Measurements from ENCODE around the gene PEAK3.
A peak's percentile ranks its signal among the peaks of the same experiment; 100 is the strongest.

The PEAK3 gene

DNA sequence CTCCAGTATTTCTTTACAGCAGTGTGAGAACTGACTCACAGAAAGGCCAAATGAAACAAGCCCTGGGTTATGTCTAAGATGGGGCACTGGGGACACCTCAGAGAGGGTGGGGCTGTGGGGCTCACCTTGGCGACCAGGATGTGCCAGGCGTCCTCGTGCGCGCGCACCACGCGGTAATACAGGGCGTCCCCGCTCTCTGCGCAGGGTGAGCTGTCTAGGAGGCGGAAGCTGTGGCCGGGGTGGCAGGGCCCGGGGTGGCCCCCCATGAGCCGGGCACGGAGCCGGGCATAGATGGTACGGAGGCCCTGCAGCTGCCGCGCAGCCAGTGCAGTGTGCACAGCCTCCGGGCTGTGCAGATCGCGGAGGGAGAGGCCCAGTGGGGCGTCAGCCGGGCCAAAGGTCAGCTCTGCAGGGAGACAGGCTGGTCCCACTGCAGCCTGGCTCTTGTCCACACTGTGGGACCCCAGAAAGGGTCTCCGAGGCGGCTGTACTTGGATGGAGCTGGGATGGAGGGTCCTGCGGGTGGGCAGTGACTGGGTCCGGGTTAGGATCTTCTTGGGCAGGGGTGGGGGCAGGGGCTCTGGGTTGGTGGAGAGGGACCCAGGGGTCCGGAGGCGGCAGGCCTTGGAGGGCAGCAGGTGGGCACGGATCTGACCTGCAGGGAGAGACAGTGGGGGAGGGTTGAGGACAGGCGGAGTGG is 3.4 kb downstream of the PEAK3 start:
- CTCF ChIA-PET = interaction anchor here (0.9 to 1.1 kb wide), 2 partner anchors 11 to 41 kb away, joined by 3 read pairs; no protein-coding TSS in a partner anchor
- 98% methylated on average over 27 of the region's 33 CpGs for WGBS (ENCODE audit: insufficient coverage)
- POLR2A ChIA-PET = interaction anchor here (0.6 to 2.2 kb wide), 5 partner anchors 10 to 55 kb away, joined by 3 to 6 read pairs (median 4); no protein-coding TSS in a partner anchor
- peak in 1 of 3 donors; percentile 33 for DNase-seq
- Histone ChIP-seq H3K9me3 (ENCODE audit: control extremely low read depth in 1 of 5, control insufficient read depth in 4 of 5, insufficient read depth in 2 of 5, low read depth in 1 of 5, low read length in 4 of 5) (no peaks in the 10 kb centered on the region), H3K4me3 (ENCODE audit: control insufficient read depth in 1 of 7, extremely low read depth in 1 of 7, insufficient read depth in 4 of 7, low read depth in 2 of 7, low read length in 6 of 7) (no peak overlapping the region), H3K27me3 (replicated peaks in 2 of 5; ENCODE audit: control insufficient read depth in 4 of 5, insufficient read depth in 5 of 5, low read length in 4 of 5) (no peaks in the 10 kb centered on the region), H3K27ac (ENCODE audit: insufficient read depth in 1 of 2, low read depth in 1 of 2, low read length in 2 of 2, poor library complexity in 1 of 2, severe bottlenecking in 2 of 2) (no peak overlapping the region), H3K4me1 (ENCODE audit: control extremely low read depth in 1 of 4, control insufficient read depth in 4 of 4, insufficient read depth in 4 of 4, low read length in 3 of 4) (peaks cover 0 to 41% (median 30%) of the 10 kb centered on the region in 4 experiments), H3K36me3 (ENCODE audit: control insufficient read depth in 4 of 4, insufficient read depth in 4 of 4, low read length in 3 of 4) (peaks cover 0 to 19% (median 12%) of the 10 kb centered on the region in 4 experiments)

DNA sequence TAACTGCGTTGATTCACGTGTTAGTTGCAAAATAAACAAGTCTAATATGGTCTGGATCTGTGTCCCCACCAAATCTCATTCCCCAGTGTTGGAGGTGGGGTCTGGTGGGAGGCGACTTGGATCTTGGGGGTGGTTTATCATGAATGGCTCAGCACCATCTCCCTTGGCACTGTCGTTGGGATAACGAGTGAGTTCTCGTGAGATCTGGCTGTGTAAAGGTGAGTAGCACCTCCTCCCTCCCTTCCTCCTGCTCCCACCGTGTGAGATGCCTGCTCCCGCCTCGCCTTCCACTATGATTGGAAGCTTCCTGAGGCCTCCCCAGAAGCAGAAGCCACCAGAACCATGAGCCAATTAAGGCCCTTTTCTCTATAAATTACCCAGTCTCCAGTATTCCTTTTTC is 4.8 kb downstream of the PEAK3 start:
- peaks cover 4 to 44% (median 37%) of the 10 kb centered on the region in 4 experiments for H3K4me1 ChIP-seq (ENCODE audit: control extremely low read depth in 1 of 4, control insufficient read depth in 4 of 4, insufficient read depth in 4 of 4, low read length in 3 of 4)
- H3K27me3 ChIP-seq (replicated peaks in 2 of 5; ENCODE audit: control insufficient read depth in 4 of 5, insufficient read depth in 5 of 5, low read length in 4 of 5) = no peaks in the 10 kb centered on the region
- no peaks in the 10 kb centered on the region for H3K9me3 ChIP-seq (ENCODE audit: control extremely low read depth in 1 of 5, control insufficient read depth in 4 of 5, insufficient read depth in 2 of 5, low read depth in 1 of 5, low read length in 4 of 5)
- WGBS (ENCODE audit: insufficient coverage) = 96% methylated on average over 5 of the region's 9 CpGs
- DNase-seq = no peak
- H3K36me3 ChIP-seq (ENCODE audit: control insufficient read depth in 4 of 4, insufficient read depth in 4 of 4, low read length in 3 of 4) = peaks cover 0 to 33% (median 21%) of the 10 kb centered on the region in 4 experiments
- no peak overlapping the region for H3K4me3 ChIP-seq (ENCODE audit: control insufficient read depth in 1 of 7, extremely low read depth in 1 of 7, insufficient read depth in 4 of 7, low read depth in 2 of 7, low read length in 6 of 7)
- CTCF ChIA-PET = interaction anchor here (1.2 to 4.6 kb wide), 5 partner anchors 11 to 116 kb away, joined by 3 to 33 read pairs (median 23); partner anchors contain the start of gene PLEKHJ1
- POLR2A ChIA-PET = interaction anchor here (1.1 to 1.5 kb wide), 4 partner anchors 11 to 25 kb away, joined by 3 to 4 read pairs (median 4); no protein-coding TSS in a partner anchor
- no peak overlapping the region for H3K27ac ChIP-seq (ENCODE audit: insufficient read depth in 1 of 2, low read depth in 1 of 2, low read length in 2 of 2, poor library complexity in 1 of 2, severe bottlenecking in 2 of 2)

DNA sequence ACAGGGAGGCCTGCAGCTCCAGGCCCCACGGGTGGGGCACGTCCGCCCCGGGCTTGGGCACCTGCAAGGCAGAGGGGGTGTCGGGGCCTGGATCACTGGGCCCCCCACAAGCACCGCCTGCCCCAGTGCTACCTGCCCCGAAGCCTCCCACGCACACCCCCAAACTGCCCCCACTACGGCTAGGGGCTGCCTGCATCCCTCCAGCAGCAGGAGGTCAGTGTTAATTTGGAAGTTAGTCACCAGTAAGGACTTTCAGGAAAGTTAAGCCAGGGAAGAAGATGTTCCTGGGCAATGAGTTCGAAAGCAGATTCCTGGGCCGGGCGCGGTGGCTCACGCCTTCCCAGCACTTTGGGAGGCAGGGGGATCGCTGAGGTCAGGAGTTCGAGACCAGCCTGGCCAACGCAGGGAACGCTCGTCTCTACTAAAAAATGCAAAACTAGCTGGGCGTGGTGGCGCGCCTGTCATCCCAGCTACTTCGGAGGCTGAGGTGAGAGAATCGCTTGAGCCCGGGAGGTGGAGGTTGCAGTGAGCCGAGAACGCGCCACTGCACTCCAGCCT is 5.5 kb downstream of the PEAK3 start:
- Histone ChIP-seq H3K27ac (ENCODE audit: insufficient read depth in 1 of 2, low read depth in 1 of 2, low read length in 2 of 2, poor library complexity in 1 of 2, severe bottlenecking in 2 of 2) (no peak overlapping the region), H3K27me3 (replicated peaks in 2 of 5; ENCODE audit: control insufficient read depth in 4 of 5, insufficient read depth in 5 of 5, low read length in 4 of 5) (no peaks in the 10 kb centered on the region), H3K9me3 (ENCODE audit: control extremely low read depth in 1 of 5, control insufficient read depth in 4 of 5, insufficient read depth in 2 of 5, low read depth in 1 of 5, low read length in 4 of 5) (no peaks in the 10 kb centered on the region), H3K36me3 (ENCODE audit: control insufficient read depth in 4 of 4, insufficient read depth in 4 of 4, low read length in 3 of 4) (peaks cover 0 to 38% (median 24%) of the 10 kb centered on the region in 4 experiments), H3K4me3 (ENCODE audit: control insufficient read depth in 1 of 7, extremely low read depth in 1 of 7, insufficient read depth in 4 of 7, low read depth in 2 of 7, low read length in 6 of 7) (no peak overlapping the region), H3K4me1 (ENCODE audit: control extremely low read depth in 1 of 4, control insufficient read depth in 4 of 4, insufficient read depth in 4 of 4, low read length in 3 of 4) (peaks cover 4 to 43% (median 37%) of the 10 kb centered on the region in 4 experiments)
- no peak for DNase-seq
- CTCF ChIA-PET = interaction anchor here (1.2 to 4.6 kb wide), 6 partner anchors 10 to 117 kb away, joined by 3 to 33 read pairs (median 13); partner anchors contain the start of gene PLEKHJ1
- 98% methylated on average over 21 of the region's 28 CpGs for WGBS (ENCODE audit: insufficient coverage)
- POLR2A ChIA-PET = interaction anchor here (1.1 to 1.4 kb wide), 2 partner anchors 11 to 18 kb away, joined by 3 to 4 read pairs; no protein-coding TSS in a partner anchor

- ChIA-PET POLR2A (interaction anchor here (0.6 to 1.4 kb wide), 3 partner anchors 12 to 135 kb away, joined by 3 to 5 read pairs (median 3); partner anchors contain the start of gene PLEKHJ1), CTCF (interaction anchor here (1.2 to 6.0 kb wide), 9 partner anchors 10 to 349 kb away, joined by 3 to 44 read pairs (median 9); no protein-coding TSS in a partner anchor)
- Histone ChIP-seq H3K36me3 (ENCODE audit: control insufficient read depth in 4 of 4, insufficient read depth in 4 of 4, low read length in 3 of 4) (peaks cover 0 to 41% (median 24%) of the 10 kb centered on the region in 4 experiments), H3K4me1 (ENCODE audit: control extremely low read depth in 1 of 4, control insufficient read depth in 4 of 4, insufficient read depth in 4 of 4, low read length in 3 of 4) (peaks cover 4 to 47% (median 41%) of the 10 kb centered on the region in 4 experiments), H3K27me3 (replicated peaks in 2 of 5; ENCODE audit: control insufficient read depth in 4 of 5, insufficient read depth in 5 of 5, low read length in 4 of 5) (no peaks in the 10 kb centered on the region), H3K27ac (ENCODE audit: insufficient read depth in 1 of 2, low read depth in 1 of 2, low read length in 2 of 2, poor library complexity in 1 of 2, severe bottlenecking in 2 of 2) (no peak overlapping the region), H3K9me3 (ENCODE audit: control extremely low read depth in 1 of 5, control insufficient read depth in 4 of 5, insufficient read depth in 2 of 5, low read depth in 1 of 5, low read length in 4 of 5) (no peaks in the 10 kb centered on the region), H3K4me3 (ENCODE audit: control insufficient read depth in 1 of 7, extremely low read depth in 1 of 7, insufficient read depth in 4 of 7, low read depth in 2 of 7, low read length in 6 of 7) (no peak overlapping the region)
- WGBS (ENCODE audit: insufficient coverage) = 96% methylated on average over 68 of the region's 74 CpGs
- DNase-seq = no peak
These were observed 6.2 kb downstream of the PEAK3 start for GRCh38 chr19:2275588-2276428.

GRCh38 chr19:2274931-2275535 is 6.9 kb downstream of the PEAK3 start:
- Histone ChIP-seq H3K36me3 (ENCODE audit: control insufficient read depth in 4 of 4, insufficient read depth in 4 of 4, low read length in 3 of 4) (peaks cover 0 to 41% (median 24%) of the 10 kb centered on the region in 4 experiments), H3K4me1 (ENCODE audit: control extremely low read depth in 1 of 4, control insufficient read depth in 4 of 4, insufficient read depth in 4 of 4, low read length in 3 of 4) (peaks cover 4 to 40% (median 39%) of the 10 kb centered on the region in 4 experiments), H3K4me3 (ENCODE audit: control insufficient read depth in 1 of 7, extremely low read depth in 1 of 7, insufficient read depth in 4 of 7, low read depth in 2 of 7, low read length in 6 of 7) (no peak overlapping the region), H3K27ac (ENCODE audit: insufficient read depth in 1 of 2, low read depth in 1 of 2, low read length in 2 of 2, poor library complexity in 1 of 2, severe bottlenecking in 2 of 2) (no peak overlapping the region), H3K27me3 (replicated peaks in 2 of 5; ENCODE audit: control insufficient read depth in 4 of 5, insufficient read depth in 5 of 5, low read length in 4 of 5) (no peaks in the 10 kb centered on the region), H3K9me3 (ENCODE audit: control extremely low read depth in 1 of 5, control insufficient read depth in 4 of 5, insufficient read depth in 2 of 5, low read depth in 1 of 5, low read length in 4 of 5) (no peaks in the 10 kb centered on the region)
- POLR2A ChIA-PET = interaction anchor here (0.6 to 1.4 kb wide), 3 partner anchors 14 to 342 kb away, joined by 3 to 5 read pairs (median 5); partner anchors contain the start of gene PLEKHJ1
- CTCF ChIA-PET = interaction anchor here (1.0 to 6.0 kb wide), 17 partner anchors 11 to 350 kb away, joined by 3 to 44 read pairs (median 5); partner anchors contain the start of genes LSM7 and SPPL2B
- peak; percentile 72 to 86 (median 85) for DNase-seq
- 62% methylated on average over 13 of the region's 16 CpGs for WGBS (ENCODE audit: insufficient coverage)

GRCh38 chr19:2274185-2274711 is 7.7 kb downstream of the PEAK3 start:
- ChIA-PET CTCF (interaction anchor here (0.6 to 6.0 kb wide), 19 partner anchors 8 to 394 kb away, joined by 3 to 44 read pairs (median 4); partner anchors contain the start of genes LSM7, PEAK3 and SPPL2B), POLR2A (interaction anchor here (0.6 to 1.8 kb wide), 4 partner anchors 15 to 343 kb away, joined by 3 to 5 read pairs (median 5); partner anchors contain the start of gene PLEKHJ1)
- no peak for DNase-seq
- Histone ChIP-seq H3K27me3 (replicated peaks in 2 of 5; ENCODE audit: control insufficient read depth in 4 of 5, insufficient read depth in 5 of 5, low read length in 4 of 5) (no peaks in the 10 kb centered on the region), H3K27ac (ENCODE audit: insufficient read depth in 1 of 2, low read depth in 1 of 2, low read length in 2 of 2, poor library complexity in 1 of 2, severe bottlenecking in 2 of 2) (peak overlapping the region in 1 of 2 experiments; percentile 23), H3K4me3 (ENCODE audit: control insufficient read depth in 1 of 7, extremely low read depth in 1 of 7, insufficient read depth in 4 of 7, low read depth in 2 of 7, low read length in 6 of 7) (peak overlapping the region in 1 of 7 experiments; percentile 54), H3K36me3 (ENCODE audit: control insufficient read depth in 4 of 4, insufficient read depth in 4 of 4, low read length in 3 of 4) (peaks cover 0 to 41% (median 24%) of the 10 kb centered on the region in 4 experiments), H3K9me3 (ENCODE audit: control extremely low read depth in 1 of 5, control insufficient read depth in 4 of 5, insufficient read depth in 2 of 5, low read depth in 1 of 5, low read length in 4 of 5) (no peaks in the 10 kb centered on the region), H3K4me1 (ENCODE audit: control extremely low read depth in 1 of 4, control insufficient read depth in 4 of 4, insufficient read depth in 4 of 4, low read length in 3 of 4) (peaks cover 4 to 40% (median 39%) of the 10 kb centered on the region in 4 experiments)
- WGBS (ENCODE audit: insufficient coverage) = 83% methylated on average over 4 of the region's 9 CpGs

Data from common myeloid progenitor, CD34-positive (primary cell).